GM10847 (cell line): ENCODE measurements around the gene BET1L.

ENCODE experiments used
- POLR2A ChIP-seq: IDR thresholded peaks from 2 replicates; pipeline ENCODE4 v1.6.1; 2011; ENCODE audit not compliant: insufficient read length; ENCODE audit errors: extremely low read depth

The BET1L gene

GRCh38 chr11:235997-236773 lies 29.0 kb upstream of the BET1L start, which contains the start of gene SIRT3:
Gene SIRT3, minus strand, starts transcription at chr11:236342. Its CDS starts 14 bp downstream, at chr11:236328.
- peak; percentile 74 for TF ChIP-seq POLR2A

- no peak for TF ChIP-seq POLR2A
Observed at GRCh38 chr11:235609-235996, 28.4 kb upstream of the BET1L start.

- TF ChIP-seq POLR2A: no peak
Observed at GRCh38 chr11:235180-235579, 28.0 kb upstream of the BET1L start.

- TF ChIP-seq POLR2A: no peak
Observed at GRCh38 chr11:232783-233565, 25.8 kb upstream of the BET1L start.

- no peak for TF ChIP-seq POLR2A
Observed at GRCh38 chr11:230431-230830, 23.2 kb upstream of the BET1L start.

- TF ChIP-seq POLR2A: no peak
Observed at GRCh38 chr11:227824-228379, 20.7 kb upstream of the BET1L start.

- no peak for TF ChIP-seq POLR2A
Observed at GRCh38 chr11:225734-226453, 18.7 kb upstream of the BET1L start.

- TF ChIP-seq POLR2A: no peak
Observed at GRCh38 chr11:224424-224823, 17.2 kb upstream of the BET1L start.

- TF ChIP-seq POLR2A: no peak
Observed at GRCh38 chr11:223884-224283, 16.7 kb upstream of the BET1L start.

GRCh38 chr11:223026-223789 lies 16.0 kb upstream of the BET1L start:
- TF ChIP-seq POLR2A: no peak

GRCh38 chr11:221998-222789 lies 15.0 kb upstream of the BET1L start:
- TF ChIP-seq POLR2A: no peak

- no peak for TF ChIP-seq POLR2A
Observed at GRCh38 chr11:221539-221938, 14.3 kb upstream of the BET1L start.

- TF ChIP-seq POLR2A: no peak
Observed at GRCh38 chr11:218815-219593, 11.8 kb upstream of the BET1L start.
